Amniotic epithelial cell (primary cell): Measurements from ENCODE around the gene ANKRD66.
"Not testable (repeated sequence)": the region's sequence is repeated elsewhere in the genome, so short reads cannot be mapped to it uniquely, and the experiment has no call there.

ENCODE experiments used
- DNase-seq: peaks from one replicate; pipeline ENCODE4 v3.0.0-alpha.2; 2010; ENCODE audit warnings: low read depth

Gene ANKRD66

DNA sequence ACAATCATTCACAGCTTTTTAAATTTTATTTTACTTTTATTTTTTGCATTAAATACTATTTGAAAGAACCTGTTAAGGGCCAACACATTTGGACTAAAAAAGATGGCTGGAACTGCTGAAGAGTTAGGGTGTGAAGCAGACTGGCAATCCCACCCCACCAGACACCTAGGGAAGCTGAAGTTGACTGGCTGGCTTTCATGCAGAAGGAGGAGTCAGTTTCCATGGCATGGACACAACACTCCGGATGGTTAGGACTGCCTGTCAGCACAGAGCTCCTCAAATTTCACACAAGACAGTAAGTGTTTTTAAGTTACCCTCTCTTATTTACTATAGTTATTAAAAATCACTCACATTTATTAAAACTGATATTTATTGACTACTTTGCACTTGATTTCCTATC is at the start of gene ANKRD66:
Gene ANKRD66, plus strand, starts transcription at position 238 of the 400 bp plus-strand sequence. CDS start 5,016 bp downstream, outside the sequence.
- no peak for DNase-seq

DNA sequence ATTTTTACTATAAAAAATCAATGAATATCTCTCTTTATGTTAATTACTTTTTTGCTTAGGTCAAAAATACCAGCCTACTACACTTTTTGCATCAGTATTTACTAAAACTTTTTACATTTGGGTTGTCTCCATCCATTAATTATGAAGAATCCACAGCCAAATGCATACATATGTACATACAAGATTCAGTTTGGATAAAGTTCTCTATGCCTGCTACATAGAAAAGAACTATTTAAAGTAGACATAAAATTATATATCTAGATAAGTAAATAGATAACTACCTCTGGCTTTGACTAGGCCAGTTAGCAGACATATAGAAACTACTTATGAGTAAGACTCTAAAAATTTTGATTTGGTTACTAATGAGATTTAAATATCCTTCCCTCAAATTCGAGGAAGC is 46.8 kb upstream of the ANKRD66 start:
- no peak for DNase-seq

DNA sequence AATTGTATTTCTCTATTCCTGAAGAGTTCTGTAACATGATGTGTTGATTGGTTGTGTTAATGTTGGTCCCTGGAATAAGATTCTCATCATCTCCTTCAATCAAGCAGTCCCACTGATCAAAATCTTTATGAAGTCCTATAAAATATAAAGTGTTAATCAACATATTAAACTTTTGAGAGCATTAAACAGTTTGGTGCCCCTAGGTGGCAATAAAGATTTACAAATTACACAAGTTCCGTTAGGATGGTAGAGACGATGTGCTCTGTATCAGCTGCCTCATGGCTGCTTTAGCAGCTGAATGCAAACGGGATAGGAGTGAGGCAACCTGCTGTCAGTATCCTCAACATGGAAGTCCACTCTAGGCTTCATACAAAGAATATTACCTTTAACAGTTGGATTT is 42.2 kb upstream of the ANKRD66 start:
- peak; percentile 9 for DNase-seq

DNA sequence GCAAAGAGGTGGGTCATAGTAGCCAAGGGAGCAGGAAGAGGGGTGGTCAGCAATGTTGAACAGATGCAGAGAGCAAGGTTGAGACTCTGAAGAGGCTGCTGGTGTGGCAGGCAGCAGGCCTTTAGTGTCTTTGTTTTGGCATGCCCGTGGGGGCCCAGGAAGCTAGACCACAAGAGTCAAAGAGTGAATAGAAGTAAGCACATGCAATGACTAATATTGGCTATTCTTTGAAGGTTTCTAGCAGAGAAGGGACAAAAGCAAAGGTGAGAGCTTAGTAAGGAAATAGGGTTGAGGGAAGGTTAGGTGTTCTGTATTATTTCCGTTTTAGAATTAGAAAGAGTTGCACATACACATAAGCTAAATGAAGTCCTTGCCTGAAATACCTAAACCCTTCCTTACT is 40.3 kb upstream of the ANKRD66 start:
- DNase-seq = no peak

DNA sequence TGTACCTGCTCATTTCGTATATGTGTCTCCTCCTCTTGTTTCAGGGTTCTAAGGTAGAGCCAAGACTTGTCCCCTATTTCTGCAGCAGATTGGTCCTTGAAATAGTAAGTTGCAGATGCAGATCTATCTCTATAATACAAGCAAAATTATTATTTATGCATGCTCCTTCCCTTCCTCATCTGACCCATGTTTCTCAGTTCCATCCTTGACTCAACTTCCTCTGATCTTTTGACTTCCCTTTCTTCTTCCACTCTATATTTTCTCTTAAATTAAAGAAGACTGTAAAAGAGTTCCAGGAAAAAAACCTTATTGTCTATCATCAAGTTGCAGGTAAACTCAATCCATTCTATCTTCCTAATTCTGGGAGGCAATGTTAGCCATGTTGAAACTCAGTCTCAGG is 35.2 kb upstream of the ANKRD66 start:
- no peak for DNase-seq

DNA sequence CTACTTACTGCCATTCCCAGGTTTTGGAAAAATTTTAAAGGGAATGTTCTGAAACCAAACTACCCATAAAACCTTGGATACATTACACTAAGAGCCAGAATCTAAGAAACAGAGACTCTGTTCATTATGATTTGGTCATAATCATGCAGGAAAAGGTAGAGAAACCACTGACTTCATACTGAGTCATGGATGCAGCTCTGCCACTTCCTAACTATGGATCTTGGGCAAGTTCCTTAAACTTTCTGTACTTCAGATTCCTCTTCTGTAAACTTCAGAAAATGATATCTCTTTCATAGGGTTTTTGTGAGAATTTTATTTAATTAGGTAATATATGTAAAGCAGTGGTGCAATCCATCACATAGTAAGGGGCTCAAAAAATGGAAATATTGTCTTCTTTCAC is 31.6 kb upstream of the ANKRD66 start:
- DNase-seq = no peak

DNA sequence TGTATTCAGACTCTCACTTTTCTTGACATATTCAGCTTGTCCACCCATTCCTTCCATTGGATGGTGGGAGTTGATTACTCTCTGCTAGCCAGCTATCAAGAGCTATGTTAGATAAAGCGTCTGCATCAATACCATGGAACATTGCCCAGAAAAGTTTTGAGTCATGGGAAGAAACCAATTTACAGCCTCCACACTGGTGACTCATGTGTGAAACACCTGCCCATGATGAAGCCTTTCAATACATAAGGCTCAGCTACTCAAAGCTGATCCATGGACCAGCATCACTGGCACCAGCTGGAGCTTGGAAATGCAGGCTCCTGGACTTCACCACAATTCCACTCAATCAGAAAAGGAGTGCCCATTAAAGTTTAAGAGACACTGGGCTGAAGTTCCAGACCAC is 27.6 kb upstream of the ANKRD66 start:
- DNase-seq = peak; percentile 30

DNA sequence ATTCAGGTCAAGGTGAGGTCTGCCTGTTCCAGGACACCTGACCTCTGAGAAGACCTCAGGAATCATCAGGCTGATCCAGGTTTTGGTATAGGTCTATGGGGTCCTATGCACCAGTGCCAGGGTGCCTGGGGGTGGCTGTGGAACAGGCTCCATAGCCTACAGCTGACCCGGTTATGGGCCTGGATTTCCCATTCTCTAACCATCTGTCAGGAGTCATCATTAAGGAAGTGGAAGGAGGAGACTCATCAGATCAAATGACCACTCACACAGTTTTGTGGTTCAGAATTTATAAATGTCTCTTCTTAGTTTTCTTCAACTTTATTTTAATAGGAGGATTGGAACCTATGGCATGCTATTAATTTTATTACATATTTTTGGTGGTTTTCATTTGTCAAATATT is 26.3 kb upstream of the ANKRD66 start:
- no peak for DNase-seq

DNA sequence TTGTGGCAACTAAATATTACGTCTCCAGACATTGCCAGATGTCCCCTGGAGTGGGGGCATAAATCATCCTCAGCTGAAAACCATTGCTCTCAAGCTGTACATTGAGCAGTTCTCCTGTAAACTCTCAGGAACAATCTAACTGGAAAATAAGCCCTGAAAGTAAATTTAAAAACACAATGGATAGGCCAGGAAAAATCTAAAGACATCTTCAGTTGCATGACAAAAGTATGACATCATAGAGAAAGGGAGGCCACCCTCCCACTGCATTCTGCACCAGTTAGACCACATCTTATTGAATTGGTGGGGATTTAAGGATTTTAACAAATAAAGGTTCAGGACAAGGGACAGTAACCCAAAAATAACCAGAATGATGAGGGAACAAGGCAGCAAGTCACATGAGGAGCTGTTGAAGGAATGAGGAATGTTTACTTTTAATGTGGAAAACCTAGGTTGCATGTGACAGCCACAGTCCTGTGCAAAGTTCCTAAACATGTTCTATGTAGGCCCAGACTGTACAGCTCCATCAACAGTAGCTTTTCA is 16.9 kb upstream of the ANKRD66 start:
- DNase-seq = no peak

DNA sequence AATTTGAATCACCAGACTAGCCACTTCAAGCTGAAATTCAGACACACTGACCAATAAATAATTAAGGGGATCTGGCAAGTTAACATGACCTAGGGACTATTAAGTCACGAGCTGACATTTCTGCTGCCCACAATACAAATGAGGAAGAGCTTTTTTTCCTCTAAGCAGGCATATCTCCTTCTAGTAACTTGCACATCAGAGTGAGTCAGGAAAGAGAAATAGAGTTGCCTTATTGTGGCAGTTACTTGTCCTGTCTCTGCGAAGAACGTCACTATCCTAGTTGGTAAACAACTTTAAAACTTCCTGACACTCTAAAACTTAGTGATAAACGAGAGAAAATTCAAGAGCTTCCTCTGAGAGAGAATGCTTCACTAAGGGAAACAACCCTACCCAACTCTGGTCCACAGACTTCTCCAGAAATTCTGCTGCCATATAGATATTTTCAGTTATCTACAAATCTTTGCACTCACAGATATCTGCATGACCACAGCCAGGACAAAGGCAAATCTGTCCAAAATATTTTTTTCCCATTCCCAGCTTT is 15.7 kb upstream of the ANKRD66 start:
- no peak for DNase-seq

DNA sequence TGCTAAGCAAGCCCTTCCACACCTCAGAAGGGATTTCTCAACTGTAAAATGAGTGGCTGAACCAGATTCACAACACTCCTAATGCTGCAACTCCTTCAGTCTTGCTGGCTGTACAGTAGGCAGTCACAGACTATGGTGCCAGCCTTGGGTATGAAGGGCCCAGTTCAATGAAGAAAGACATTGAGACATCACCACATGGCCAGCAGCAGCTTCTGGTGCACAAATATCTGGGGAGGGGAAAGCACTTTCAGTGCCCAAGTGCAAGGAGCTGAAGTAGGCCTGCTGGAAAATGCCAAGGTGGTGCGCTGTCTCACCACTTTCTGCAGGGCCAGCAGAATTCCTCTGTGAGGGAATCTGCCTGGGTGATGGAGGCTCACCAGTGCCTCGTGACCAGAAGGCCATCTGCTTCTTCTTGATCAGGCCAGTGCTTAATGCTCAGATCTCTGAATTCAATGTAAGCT is 13.4 kb upstream of the ANKRD66 start:
- no peak for DNase-seq

DNA sequence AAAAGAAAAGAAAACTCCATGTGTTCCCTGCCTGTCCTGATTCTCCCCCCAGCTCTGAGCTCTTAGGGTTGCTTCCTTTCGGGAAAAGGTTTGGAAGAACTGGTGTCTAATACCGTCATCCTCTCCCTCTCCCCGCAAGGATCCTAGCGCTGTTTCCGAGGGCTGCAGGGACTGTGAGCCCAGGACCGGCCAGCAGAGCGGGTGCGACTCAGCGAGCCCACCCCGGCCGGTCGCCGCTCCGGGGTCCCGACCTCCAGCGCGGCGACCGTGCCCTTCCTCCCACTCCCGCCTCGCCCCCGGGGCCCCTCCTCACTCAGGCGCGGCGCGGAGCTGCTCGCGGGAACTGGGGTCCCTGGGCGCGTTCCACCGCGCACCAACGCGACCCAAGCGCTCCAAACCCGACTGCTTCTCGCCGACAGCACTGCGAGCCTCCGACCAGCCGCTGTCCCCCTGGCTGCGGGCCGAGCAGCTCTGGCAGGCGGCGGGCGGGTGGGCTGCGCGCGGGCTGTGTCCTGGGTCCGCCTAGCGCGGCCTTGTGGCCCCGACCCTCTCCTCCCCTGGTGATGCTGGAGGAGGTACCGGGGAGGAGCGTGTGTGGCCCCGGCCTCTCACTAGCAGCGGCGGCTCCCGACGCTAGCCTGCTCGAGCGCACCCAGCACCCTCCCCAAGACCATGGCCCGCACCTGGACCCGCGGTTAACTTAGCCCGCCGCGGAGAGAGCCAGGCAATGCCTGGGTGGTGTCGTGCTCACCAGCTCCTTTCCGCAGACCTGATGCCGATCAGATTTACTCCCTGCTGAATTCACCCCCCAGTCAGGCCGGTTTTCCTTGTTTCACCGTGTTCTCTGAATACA is 11.6 kb upstream of the ANKRD66 start, which contains the start of gene PLA2G7:
Gene PLA2G7, minus strand, starts transcription at position 509 of the 853 bp plus-strand sequence. CDS start 12,484 bp downstream, outside the sequence.
- no peak for DNase-seq

DNA sequence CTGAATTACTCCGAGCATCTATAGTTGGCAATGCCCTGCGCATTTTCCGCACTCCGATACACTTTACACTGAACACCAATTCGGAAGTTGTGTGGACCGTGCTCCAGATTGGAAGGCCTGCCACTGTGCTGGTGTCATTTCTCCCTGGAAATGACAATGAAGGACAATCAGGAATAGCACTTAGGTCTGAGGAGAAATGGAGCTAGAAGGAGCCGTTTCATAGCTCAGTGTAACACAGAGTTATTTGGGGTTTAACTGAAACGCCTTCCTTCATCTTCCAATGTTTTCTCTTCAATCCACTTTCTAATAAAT is 11.1 kb upstream of the ANKRD66 start:
- DNase-seq = no peak

DNA sequence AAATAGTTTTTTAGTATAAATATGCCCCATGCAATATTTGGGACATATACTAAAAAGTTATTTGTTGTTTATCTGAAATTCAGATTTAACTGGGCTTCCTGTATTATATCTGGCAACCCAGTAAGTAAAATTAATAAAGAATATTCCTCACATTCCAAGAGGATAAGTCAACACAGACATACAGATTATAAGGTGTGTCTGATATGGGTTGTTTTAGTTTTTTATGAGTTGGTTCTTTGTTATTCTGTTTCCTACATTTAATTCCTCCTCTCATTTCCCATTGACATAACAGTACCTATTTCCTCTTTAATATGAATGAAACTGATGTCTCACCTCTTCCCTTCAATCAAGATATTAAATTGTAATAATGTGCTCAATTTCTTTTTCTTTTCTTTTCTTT is 9.8 kb upstream of the ANKRD66 start:
- no peak for DNase-seq

DNA sequence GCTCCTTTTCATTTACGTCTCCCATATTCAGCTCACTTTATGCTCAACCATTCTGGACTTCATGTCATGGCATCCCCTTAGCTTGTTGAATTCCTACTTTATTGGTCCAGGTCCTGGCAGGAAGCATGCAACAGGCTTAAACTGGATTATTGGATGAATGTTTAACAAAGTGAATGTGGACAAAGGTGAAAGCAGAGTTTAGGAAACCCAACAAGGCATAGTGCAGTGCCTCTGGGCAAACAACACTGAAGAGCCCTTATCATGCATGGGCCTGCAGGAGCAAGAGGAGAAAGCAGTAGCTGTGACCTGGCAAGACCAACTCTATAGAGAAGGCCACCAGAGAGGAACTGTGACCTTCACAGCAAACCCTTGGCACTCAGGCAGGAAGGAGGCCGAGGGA is 5.3 kb upstream of the ANKRD66 start:
- no peak for DNase-seq

DNA sequence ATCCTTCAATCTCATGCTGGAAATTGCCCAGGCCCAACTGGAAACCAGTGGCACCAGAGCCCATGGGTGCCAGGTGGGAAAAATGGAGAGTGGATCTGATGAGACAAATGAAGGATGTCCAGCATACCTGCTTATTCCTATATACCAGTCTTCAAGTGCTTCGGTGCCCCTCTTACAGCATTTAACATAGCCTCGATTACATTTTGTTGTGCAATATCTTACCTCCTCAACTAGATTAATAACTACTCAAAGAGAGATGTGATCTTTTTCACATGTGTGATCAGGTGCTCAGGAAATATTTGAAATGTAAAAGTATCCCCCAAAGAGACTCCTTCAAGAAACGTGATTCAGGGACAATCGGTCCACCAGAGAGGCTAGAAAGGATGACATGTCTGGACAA is 4.8 kb upstream of the ANKRD66 start:
- no peak for DNase-seq

DNA sequence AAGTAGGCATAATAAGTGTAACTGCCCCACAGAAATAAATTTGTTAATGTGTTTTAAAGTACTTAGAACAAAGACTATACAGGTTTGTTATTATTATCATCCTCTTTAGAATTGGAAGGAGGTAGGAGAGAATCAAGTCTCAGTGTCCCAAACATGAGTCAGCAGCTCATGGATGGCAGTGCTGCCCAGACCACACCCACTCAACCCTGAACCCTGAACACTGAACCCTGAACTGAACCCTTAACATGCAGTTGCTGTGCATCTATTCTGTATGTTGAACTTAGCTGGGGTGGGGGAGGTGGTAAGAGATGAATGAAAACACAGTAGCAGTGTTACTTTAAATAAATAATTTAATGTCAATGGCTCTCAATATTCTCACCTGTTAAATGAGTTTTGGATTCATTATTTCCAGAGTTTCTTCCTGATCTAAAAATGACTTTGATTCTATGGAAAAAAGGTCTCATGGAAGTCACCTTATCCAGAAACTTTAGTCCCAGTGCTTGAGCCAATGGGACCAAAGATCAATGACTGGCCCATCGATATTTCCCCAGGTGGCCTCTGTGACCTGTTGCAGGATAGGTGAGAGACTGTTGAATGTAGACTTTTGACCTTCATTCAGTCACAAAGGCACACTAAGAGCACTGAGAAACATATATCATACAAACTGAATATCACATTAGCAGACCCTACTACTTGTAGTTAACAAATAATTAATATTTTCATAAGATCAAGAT is 3.1 kb upstream of the ANKRD66 start:
- no peak for DNase-seq

DNA sequence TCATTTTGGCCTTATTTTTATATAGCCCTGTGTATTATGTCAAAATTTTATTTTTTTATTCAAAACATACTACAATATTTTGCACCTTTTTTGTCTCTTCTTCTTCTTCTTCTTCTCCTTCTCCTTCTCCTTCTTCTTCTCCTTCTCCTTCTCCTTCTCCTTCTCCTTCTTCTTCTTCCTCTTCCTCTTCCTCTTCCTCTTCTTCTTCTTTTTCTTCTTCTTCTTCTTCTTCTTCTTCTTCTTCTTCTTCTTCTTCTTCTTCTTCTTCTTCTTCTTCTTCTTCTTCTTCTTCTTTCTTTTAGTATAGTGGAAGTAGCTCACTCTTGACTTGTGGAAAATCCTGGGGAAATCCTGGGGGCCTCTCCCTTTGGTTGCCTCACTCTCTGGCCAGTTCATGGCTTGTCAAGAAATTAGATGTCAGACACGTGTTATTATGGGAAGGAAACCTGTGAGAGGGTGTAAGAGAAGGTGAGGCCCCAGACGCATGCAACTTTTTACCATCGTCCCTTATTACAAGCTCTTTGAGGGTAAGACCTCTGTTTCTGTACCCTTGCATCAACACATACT is 2.5 kb upstream of the ANKRD66 start:
- not testable (repeated sequence) for DNase-seq

DNA sequence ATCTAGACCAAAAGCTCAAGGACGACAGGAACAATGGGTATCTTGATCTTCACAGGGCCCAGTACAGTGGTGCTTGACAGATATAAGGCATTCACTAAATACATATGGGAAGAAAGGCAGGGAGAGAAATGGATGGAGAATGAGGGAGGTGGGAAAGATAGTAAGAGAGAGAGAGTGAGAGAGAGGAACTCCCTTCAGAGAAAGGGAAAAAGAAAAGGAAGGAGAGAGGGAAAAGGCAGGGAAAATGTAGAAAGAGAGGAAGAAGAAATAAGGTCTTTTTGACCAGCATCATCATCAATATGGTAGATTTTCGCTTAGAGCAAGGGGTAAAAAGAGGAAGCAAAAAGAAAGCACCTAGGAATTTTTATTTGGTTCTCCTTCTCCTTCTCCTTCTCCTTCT is 760 bp upstream of the ANKRD66 start:
- no peak for DNase-seq

DNA sequence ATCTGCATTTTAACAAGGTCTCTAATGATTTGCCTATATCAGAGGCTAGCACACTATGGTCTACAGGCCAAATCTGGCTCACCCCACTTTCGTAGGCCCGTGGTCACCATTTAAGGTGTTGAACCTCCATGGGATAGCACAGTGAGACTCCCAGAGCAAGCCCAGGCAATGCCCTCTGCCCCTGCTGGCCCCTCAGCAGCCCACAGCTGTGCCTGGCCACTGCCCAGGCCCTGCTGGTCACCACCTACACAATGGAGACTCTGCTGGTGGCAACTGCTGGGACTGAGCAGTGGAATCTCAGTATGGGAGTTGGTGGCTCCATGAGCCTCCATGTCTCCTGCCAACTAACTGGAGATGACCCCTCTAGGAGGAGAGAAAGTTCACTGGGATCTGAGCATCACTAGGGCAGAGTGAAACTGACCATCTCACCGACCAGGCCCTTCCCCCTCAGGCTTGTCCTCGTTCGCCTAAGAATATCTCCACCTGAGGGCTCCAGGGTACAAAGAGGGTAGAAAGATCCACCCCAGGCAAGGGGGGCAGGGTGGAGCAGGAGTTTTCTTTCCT is 2.3 kb downstream of the ANKRD66 start:
- no peak for DNase-seq

DNA sequence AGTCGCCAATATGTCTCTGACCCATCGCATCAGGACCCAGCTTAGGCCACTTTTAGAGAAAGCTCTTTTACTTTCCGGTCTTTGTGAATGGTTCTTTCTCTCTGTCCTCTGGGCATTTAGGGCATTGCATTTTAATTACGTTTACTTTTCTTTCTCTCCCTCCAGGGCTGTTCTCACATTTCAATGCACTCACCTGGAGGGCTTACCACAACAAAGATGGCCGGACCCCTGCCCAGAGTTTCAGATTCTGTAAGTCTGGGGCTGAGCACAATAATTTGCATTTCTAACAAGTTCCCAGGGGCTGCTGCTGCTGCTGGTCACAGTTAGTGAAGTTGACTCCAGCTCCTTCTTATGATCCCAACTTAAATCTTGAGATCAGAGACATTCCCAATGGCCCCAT is 3.0 kb downstream of the ANKRD66 start:
- DNase-seq = no peak

DNA sequence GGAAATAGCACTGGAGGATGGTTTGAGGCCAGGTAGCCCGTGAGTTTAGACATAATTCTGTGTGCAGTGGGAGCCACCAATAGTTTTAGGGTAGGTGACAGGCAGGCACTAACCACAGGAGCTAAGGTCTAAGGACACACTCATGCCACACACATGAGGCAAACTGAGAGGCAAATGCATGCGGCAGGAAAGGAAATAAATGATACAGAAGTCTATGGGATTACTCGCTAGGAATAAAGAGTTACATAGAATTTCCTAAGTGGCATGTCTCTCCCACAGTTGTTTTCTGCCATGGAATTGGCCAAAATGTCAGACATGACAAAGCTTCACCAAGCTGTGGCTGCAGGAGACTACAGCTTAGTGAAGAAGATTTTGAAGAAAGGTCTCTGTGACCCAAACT is 4.9 kb downstream of the ANKRD66 start:
- no peak for DNase-seq
